Nephron (organoid): ENCODE measurements around the gene SLC16A11.
A peak's percentile ranks its signal among the peaks of the same experiment; 100 is the strongest.

Experiments
- H3K27ac Mint-ChIP-seq, 3 experiments: 2 replicates each; pipeline ENCODE4 v1.8.0; 2020; ENCODE audit warnings: mixed read lengths in 3 of 3, mild to moderate bottlenecking in 2 of 3, moderate library complexity in 1 of 3
- H3K27me3 Mint-ChIP-seq: 2 replicates; pipeline ENCODE4 v1.8.0; 2021; ENCODE audit warnings: low read depth, mild to moderate bottlenecking, moderate library complexity, mixed read lengths
- H3K36me3 Mint-ChIP-seq: 2 replicates; pipeline ENCODE4 v1.8.0; 2020; ENCODE audit warnings: low read depth, mixed read lengths
- H3K4me1 Mint-ChIP-seq: 2 replicates; pipeline ENCODE4 v1.8.0; 2020; ENCODE audit warnings: mixed read lengths
- H3K4me3 Mint-ChIP-seq, 3 experiments: 2 replicates each; pipeline ENCODE4 v1.8.0; 2020; ENCODE audit warnings: mild to moderate bottlenecking in 3 of 3, mixed read lengths in 3 of 3, moderate library complexity in 2 of 3
- H3K9me3 Mint-ChIP-seq: 2 replicates; pipeline ENCODE4 v1.8.0; 2020; ENCODE audit warnings: mixed read lengths
- CTCF ChIP-seq, 3 experiments: fragments of 200-600 bp; sonication (generic); IDR thresholded peaks; one replicate each; pipeline ENCODE4 v1.5.0; 2021; ENCODE audit warnings: antibody characterized with exemption in 3 of 3; ENCODE audit not compliant: unreplicated experiment in 3 of 3

SLC16A11 gene

GRCh38 chr17:7029096-7029495 is 14.8 kb downstream of the SLC16A11 start:
- Mint-ChIP-seq H3K27me3 (peaks cover 43% of the 10 kb centered on the region), H3K4me1 (no peaks in the 10 kb centered on the region), H3K27ac (no peak overlapping the region), H3K4me3 (peak overlapping the region in 1 of 3 experiments; percentile 17), H3K36me3 (no peaks in the 10 kb centered on the region), H3K9me3 (no peaks in the 10 kb centered on the region)
- no peak for TF ChIP-seq CTCF (IDR thresholded peaks at IDR 0.05; ENCODE audit: unreplicated experiment in 3 of 3)

GRCh38 chr17:7027335-7027734 is 16.6 kb downstream of the SLC16A11 start:
- TF ChIP-seq CTCF (IDR thresholded peaks at IDR 0.05; ENCODE audit: unreplicated experiment in 3 of 3), result no peak
- Mint-ChIP-seq H3K36me3 (no peaks in the 10 kb centered on the region), H3K27me3 (peaks cover 60% of the 10 kb centered on the region), H3K4me3 (no peak overlapping the region), H3K27ac (no peak overlapping the region), H3K9me3 (no peaks in the 10 kb centered on the region), H3K4me1 (no peaks in the 10 kb centered on the region)

DNA sequence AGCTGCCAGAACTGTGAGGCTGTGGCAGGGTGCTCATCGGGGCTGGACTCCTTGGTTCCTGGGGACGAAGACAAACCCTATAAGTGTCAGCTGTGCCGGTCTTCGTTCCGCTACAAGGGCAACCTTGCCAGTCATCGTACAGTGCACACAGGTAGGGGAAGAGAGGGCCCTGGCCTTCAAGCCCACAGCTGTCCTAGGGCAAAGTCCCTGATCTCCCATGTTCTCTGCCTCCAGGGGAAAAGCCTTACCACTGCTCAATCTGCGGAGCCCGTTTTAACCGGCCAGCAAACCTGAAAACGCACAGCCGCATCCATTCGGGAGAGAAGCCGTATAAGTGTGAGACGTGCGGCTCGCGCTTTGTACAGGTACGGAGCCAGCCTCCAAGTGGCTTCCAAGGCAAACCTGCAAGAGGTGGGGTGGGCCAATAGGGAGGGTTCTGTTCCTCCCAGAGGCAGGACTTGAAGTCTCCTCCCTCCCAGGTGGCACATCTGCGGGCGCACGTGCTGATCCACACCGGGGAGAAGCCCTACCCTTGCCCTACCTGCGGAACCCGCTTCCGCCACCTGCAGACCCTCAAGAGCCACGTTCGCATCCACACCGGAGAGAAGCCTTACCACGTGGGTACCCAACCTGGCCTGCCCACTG is 17.3 kb downstream of the SLC16A11 start:
- H3K27ac Mint-ChIP-seq, result no peak overlapping the region
- TF ChIP-seq CTCF (IDR thresholded peaks at IDR 0.05; ENCODE audit: unreplicated experiment in 3 of 3), result no peak
- no peaks in the 10 kb centered on the region for H3K36me3 Mint-ChIP-seq
- H3K4me3 Mint-ChIP-seq, result no peak overlapping the region
- no peaks in the 10 kb centered on the region for H3K9me3 Mint-ChIP-seq
- H3K4me1 Mint-ChIP-seq, result peaks cover 2% of the 10 kb centered on the region
- H3K27me3 Mint-ChIP-seq, result peaks cover 68% of the 10 kb centered on the region

GRCh38 chr17:7025245-7025644 is 18.6 kb downstream of the SLC16A11 start:
- H3K4me3 Mint-ChIP-seq, result peak overlapping the region in 2 of 3 experiments; percentile 32 to 47
- H3K4me1 Mint-ChIP-seq, result peaks cover 15% of the 10 kb centered on the region
- no peak for TF ChIP-seq CTCF (IDR thresholded peaks at IDR 0.05; ENCODE audit: unreplicated experiment in 3 of 3)
- no peaks in the 10 kb centered on the region for H3K36me3 Mint-ChIP-seq
- no peaks in the 10 kb centered on the region for H3K9me3 Mint-ChIP-seq
- no peak overlapping the region for H3K27ac Mint-ChIP-seq
- peaks cover 75% of the 10 kb centered on the region for H3K27me3 Mint-ChIP-seq

DNA sequence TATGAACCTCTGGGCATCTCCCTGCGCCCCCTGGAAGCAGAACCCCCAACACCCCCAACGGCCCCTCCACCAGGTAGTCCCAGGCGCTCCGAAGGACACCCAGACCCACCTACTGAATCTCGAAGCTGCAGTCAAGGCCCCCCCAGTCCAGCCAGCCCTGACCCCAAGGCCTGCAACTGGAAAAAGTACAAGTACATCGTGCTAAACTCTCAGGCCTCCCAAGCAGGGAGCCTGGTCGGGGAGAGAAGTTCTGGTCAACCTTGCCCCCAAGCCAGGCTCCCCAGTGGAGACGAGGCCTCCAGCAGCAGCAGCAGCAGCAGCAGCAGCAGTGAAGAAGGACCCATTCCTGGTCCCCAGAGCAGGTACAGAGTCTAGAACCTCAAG is 19.5 kb downstream of the SLC16A11 start:
- H3K27ac Mint-ChIP-seq, result no peak overlapping the region
- no peaks in the 10 kb centered on the region for H3K9me3 Mint-ChIP-seq
- H3K4me1 Mint-ChIP-seq, result peaks cover 15% of the 10 kb centered on the region
- peak overlapping the region in 1 of 3 experiments; percentile 45 for H3K4me3 Mint-ChIP-seq
- no peaks in the 10 kb centered on the region for H3K36me3 Mint-ChIP-seq
- no peak for TF ChIP-seq CTCF (IDR thresholded peaks at IDR 0.05; ENCODE audit: unreplicated experiment in 3 of 3)
- H3K27me3 Mint-ChIP-seq, result peaks cover 70% of the 10 kb centered on the region
